Astrocyte (in vitro differentiated cells and primary cell): ENCODE measurements around the gene CDHR1. TPM values are rescaled to one million over a fixed set of nuclear protein-coding genes. Genes with fewer than 3 reads are reported as not detected.

Source experiments
- DNase-seq: peaks from one replicate; pipeline ENCODE4 v3.0.0-alpha.2; 2010; ENCODE audit warnings: low read depth
- FAIRE-seq: peaks from 2 replicates; lab custom pipeline; 2011; peaks lifted over from hg19 to GRCh38; lab: Jason Lieb, UNC
- H2AFZ ChIP-seq: 2 replicates; pipeline ENCODE4 v1.6.0; 2012; ENCODE audit warnings: low read depth, low read length, inconsistent platforms
- H3K27ac ChIP-seq: 2 replicates; pipeline ENCODE4 v1.5.1; 2011; ENCODE audit warnings: low read depth, low read length, inconsistent platforms
- H3K27me3 ChIP-seq: 2 replicates; pipeline ENCODE4 v1.6.0; 2011; ENCODE audit warnings: low read length, inconsistent platforms; ENCODE audit not compliant: insufficient read depth
- H3K36me3 ChIP-seq: 2 replicates; pipeline ENCODE4 v1.5.1; 2011; ENCODE audit warnings: low read length, inconsistent platforms; ENCODE audit not compliant: insufficient read depth
- H3K4me1 ChIP-seq: 2 replicates; pipeline ENCODE4 v1.5.1; 2011; ENCODE audit warnings: low read length, inconsistent platforms; ENCODE audit not compliant: insufficient read depth
- H3K4me2 ChIP-seq: 2 replicates; pipeline ENCODE4 v1.6.0; 2012; ENCODE audit warnings: low read length, inconsistent platforms
- H3K4me3 ChIP-seq: 2 replicates; pipeline ENCODE4 v1.5.1; 2011; ENCODE audit warnings: low read depth, mild to moderate bottlenecking, low read length, inconsistent platforms; ENCODE audit not compliant: insufficient read depth
- H3K79me2 ChIP-seq: 2 replicates; pipeline ENCODE4 v1.6.0; 2012; ENCODE audit warnings: mild to moderate bottlenecking, low read length, inconsistent platforms; ENCODE audit not compliant: insufficient read depth
- H3K9ac ChIP-seq: 2 replicates; pipeline ENCODE4 v1.6.0; 2012; ENCODE audit warnings: mild to moderate bottlenecking, low read length, inconsistent platforms
- H3K9me3 ChIP-seq: 2 replicates; pipeline ENCODE4 v1.5.1; 2012; ENCODE audit warnings: low read depth, mild to moderate bottlenecking, low read length, inconsistent platforms; ENCODE audit not compliant: insufficient read depth
- H4K20me1 ChIP-seq: 2 replicates; pipeline ENCODE4 v1.6.0; 2012; ENCODE audit warnings: low read length, inconsistent platforms; ENCODE audit not compliant: insufficient read depth
- H3K27ac Mint-ChIP-seq: one replicate; pipeline ENCODE4 v1.8.0; 2021; ENCODE audit warnings: mild to moderate bottlenecking, mixed read lengths; ENCODE audit not compliant: unreplicated experiment
- H3K27me3 Mint-ChIP-seq: one replicate; pipeline ENCODE4 v1.8.0; 2021; ENCODE audit warnings: low read depth, mixed read lengths; ENCODE audit not compliant: unreplicated experiment
- H3K36me3 Mint-ChIP-seq: one replicate; pipeline ENCODE4 v1.8.0; 2021; ENCODE audit warnings: low read depth, mixed read lengths; ENCODE audit not compliant: unreplicated experiment
- H3K4me1 Mint-ChIP-seq: one replicate; pipeline ENCODE4 v1.8.0; 2021; ENCODE audit warnings: low read depth, mixed read lengths; ENCODE audit not compliant: unreplicated experiment
- H3K4me3 Mint-ChIP-seq: one replicate; pipeline ENCODE4 v1.8.0; 2021; ENCODE audit warnings: mild to moderate bottlenecking, moderate library complexity, mixed read lengths; ENCODE audit not compliant: unreplicated experiment
- H3K9me3 Mint-ChIP-seq: one replicate; pipeline ENCODE4 v1.8.0; 2021; ENCODE audit warnings: mild to moderate bottlenecking, mixed read lengths; ENCODE audit not compliant: unreplicated experiment
- EZH2 ChIP-seq: IDR thresholded peaks from 2 replicates; pipeline ENCODE4 v1.6.1; 2012; ENCODE audit warnings: mild to moderate bottlenecking, low read length, inconsistent platforms; ENCODE audit not compliant: insufficient read depth
- total RNA-seq: library from RNA; stranded (reverse); gene quantifications from 2 replicates; pipeline ENCODE4 v1.2.1, GENCODE V29; 2021
- TF ChIP-seq, protein P1 (sequence below): IDR thresholded peaks from 2 replicates; pipeline ENCODE4 v1.5.1; 2011; ENCODE audit warnings: low read depth, mild to moderate bottlenecking, inconsistent platforms, low read length, moderate library complexity; ENCODE audit not compliant: insufficient read depth

The CDHR1 gene
- total RNA-seq, 1 donor from 2014 or later, result 0.75 TPM

DNA sequence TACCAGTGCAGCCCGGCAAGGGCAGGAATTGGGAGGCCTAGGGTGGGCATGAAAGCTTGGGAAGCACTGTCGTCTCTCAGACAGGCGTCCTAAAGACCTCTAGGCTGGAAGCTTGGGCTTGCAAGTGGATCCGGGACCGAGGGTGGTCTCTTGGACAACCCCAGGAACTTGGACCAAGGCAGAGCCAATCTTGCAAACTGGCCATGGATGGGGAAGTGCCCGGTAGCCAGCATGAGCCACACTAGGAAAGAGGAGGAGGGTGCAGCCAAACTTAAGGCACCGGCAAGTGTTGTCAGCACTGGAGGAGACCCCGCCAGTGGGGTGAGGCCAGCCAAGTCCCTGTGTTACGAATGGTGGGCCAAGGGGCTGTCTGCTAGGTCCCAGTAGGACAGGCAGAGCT lies 22.5 kb downstream of the CDHR1 start:
- TF ChIP-seq, protein P1, sequence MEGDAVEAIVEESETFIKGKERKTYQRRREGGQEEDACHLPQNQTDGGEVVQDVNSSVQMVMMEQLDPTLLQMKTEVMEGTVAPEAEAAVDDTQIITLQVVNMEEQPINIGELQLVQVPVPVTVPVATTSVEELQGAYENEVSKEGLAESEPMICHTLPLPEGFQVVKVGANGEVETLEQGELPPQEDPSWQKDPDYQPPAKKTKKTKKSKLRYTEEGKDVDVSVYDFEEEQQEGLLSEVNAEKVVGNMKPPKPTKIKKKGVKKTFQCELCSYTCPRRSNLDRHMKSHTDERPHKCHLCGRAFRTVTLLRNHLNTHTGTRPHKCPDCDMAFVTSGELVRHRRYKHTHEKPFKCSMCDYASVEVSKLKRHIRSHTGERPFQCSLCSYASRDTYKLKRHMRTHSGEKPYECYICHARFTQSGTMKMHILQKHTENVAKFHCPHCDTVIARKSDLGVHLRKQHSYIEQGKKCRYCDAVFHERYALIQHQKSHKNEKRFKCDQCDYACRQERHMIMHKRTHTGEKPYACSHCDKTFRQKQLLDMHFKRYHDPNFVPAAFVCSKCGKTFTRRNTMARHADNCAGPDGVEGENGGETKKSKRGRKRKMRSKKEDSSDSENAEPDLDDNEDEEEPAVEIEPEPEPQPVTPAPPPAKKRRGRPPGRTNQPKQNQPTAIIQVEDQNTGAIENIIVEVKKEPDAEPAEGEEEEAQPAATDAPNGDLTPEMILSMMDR, result no peak
- no peak for TF ChIP-seq EZH2
- no peak for FAIRE-seq

DNA sequence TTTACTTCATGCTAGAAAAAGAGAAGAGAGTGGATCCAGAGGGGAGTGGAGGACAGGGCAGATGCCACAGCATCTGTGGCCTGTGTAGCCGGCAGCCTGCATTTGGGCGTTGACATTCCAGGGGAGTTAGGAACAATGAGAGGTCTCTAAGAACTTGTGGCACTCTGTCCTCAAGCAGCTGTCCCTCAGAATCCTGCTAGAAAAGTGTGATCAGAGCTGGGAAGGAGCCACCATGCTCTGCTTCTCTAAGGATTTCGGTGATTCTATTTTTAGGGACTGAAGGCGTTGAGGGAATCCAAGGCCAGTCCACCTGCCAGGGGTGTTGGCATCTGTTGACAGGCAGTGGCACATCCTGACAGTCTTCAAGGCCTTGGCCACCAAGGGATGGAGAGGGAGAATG lies 23.4 kb downstream of the CDHR1 start:
- H3K4me3 Mint-ChIP-seq, result no peak overlapping the region
- Histone ChIP-seq H3K9ac (no peak overlapping the region), H4K20me1 (no peaks in the 10 kb centered on the region), H3K4me1 (no peaks in the 10 kb centered on the region), H3K4me3 (no peak overlapping the region), H3K27me3 (no peaks in the 10 kb centered on the region), H3K79me2 (no peaks in the 10 kb centered on the region), H2AFZ (no peak overlapping the region), H3K4me2 (no peak overlapping the region), H3K9me3 (no peaks in the 10 kb centered on the region), H3K36me3 (no peaks in the 10 kb centered on the region), H3K27ac (no peak overlapping the region)
- DNase-seq (no peak), FAIRE-seq (no peak)
- peaks cover 32% of the 10 kb centered on the region for H3K27me3 Mint-ChIP-seq
- H3K27ac Mint-ChIP-seq, result no peak overlapping the region
- H3K9me3 Mint-ChIP-seq, result no peaks in the 10 kb centered on the region
- TF ChIP-seq, protein P1, result no peak
- TF ChIP-seq EZH2, result no peak
- H3K36me3 Mint-ChIP-seq, result no peaks in the 10 kb centered on the region
- no peaks in the 10 kb centered on the region for H3K4me1 Mint-ChIP-seq

More for the DNA sequence above, 22.5 kb downstream of the CDHR1 start:
- Histone ChIP-seq H2AFZ (no peak overlapping the region), H3K9ac (no peak overlapping the region), H3K36me3 (no peaks in the 10 kb centered on the region), H3K4me1 (no peaks in the 10 kb centered on the region), H3K27ac (no peak overlapping the region), H3K4me3 (no peak overlapping the region), H3K9me3 (no peaks in the 10 kb centered on the region), H3K4me2 (no peak overlapping the region), H3K79me2 (no peaks in the 10 kb centered on the region), H4K20me1 (no peaks in the 10 kb centered on the region), H3K27me3 (no peaks in the 10 kb centered on the region)
- Mint-ChIP-seq H3K36me3 (no peaks in the 10 kb centered on the region), H3K4me1 (no peaks in the 10 kb centered on the region), H3K27ac (no peak overlapping the region), H3K4me3 (no peak overlapping the region), H3K9me3 (no peaks in the 10 kb centered on the region), H3K27me3 (peaks cover 27% of the 10 kb centered on the region)
- no peak for DNase-seq

DNA sequence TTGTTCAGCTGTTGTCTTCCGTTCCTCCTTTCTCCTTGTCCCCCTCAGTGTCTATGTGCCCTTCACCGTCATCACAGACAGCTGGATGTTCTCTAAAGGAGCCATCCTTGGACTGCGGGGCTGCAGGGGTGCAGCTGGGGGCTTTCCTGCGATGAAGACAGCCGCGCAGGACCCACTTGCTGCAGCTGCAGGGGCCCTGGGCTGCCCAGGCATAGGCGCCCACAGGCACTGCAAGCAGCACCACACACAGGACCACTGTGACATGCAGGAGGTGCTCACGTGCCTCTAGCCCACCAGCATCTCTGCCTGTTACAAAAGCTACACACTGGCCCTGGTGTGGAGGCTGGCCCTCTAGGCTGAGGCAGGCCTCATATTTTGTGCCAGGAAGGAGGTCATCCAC lies 27.6 kb downstream of the CDHR1 start:
- H3K9me3 ChIP-seq, result no peaks in the 10 kb centered on the region
- no peak overlapping the region for H3K4me2 ChIP-seq
- H3K27ac ChIP-seq, result no peak overlapping the region
- no peaks in the 10 kb centered on the region for H3K27me3 ChIP-seq
- Mint-ChIP-seq H3K27ac (no peak overlapping the region), H3K27me3 (peaks cover 43% of the 10 kb centered on the region), H3K36me3 (no peaks in the 10 kb centered on the region), H3K4me1 (no peaks in the 10 kb centered on the region), H3K9me3 (no peaks in the 10 kb centered on the region), H3K4me3 (no peak overlapping the region)
- TF ChIP-seq, protein P1, result no peak
- no peaks in the 10 kb centered on the region for H3K36me3 ChIP-seq
- H3K79me2 ChIP-seq, result no peaks in the 10 kb centered on the region
- no peak overlapping the region for H3K9ac ChIP-seq
- H3K4me1 ChIP-seq, result no peaks in the 10 kb centered on the region
- H3K4me3 ChIP-seq, result no peak overlapping the region
- FAIRE-seq, result no peak
- no peaks in the 10 kb centered on the region for H4K20me1 ChIP-seq
- no peak overlapping the region for H2AFZ ChIP-seq
- no peak for DNase-seq
